Stomach smooth muscle (tissue), 2 donors: ENCODE measurements around the gene STAT6.
A peak's percentile ranks its signal among the peaks of the same experiment; 100 is the strongest.

Experiments used
- H3K27ac ChIP-seq: one replicate; pipeline ENCODE4 v1.7.0; 2013; ENCODE audit warnings: mild to moderate bottlenecking, low read length, inconsistent platforms
- H3K27me3 ChIP-seq, 2 donors: one replicate each; pipeline ENCODE4 v1.7.0; 2013; ENCODE audit warnings: low read length in 2 of 2; ENCODE audit not compliant: insufficient read depth in 2 of 2, control insufficient read depth in 1 of 2
- H3K36me3 ChIP-seq, 2 donors: one replicate each; pipeline ENCODE4 v1.7.0; 2013; ENCODE audit warnings: low read length in 2 of 2; ENCODE audit not compliant: control insufficient read depth in 2 of 2, insufficient read depth in 2 of 2
- H3K4me1 ChIP-seq: one replicate; pipeline ENCODE4 v1.7.0; 2013; ENCODE audit warnings: low read length; ENCODE audit not compliant: control insufficient read depth, insufficient read depth
- H3K4me3 ChIP-seq, 2 donors: one replicate each; pipeline ENCODE4 v1.7.0; 2013; ENCODE audit warnings: low read length in 2 of 2
- H3K9ac ChIP-seq, 2 donors: one replicate each; pipeline ENCODE4 v1.7.0; 2013; ENCODE audit warnings: low read length in 2 of 2, mild to moderate bottlenecking in 1 of 2
- H3K9me3 ChIP-seq, 2 donors: one replicate each; pipeline ENCODE4 v1.7.0; 2013; ENCODE audit warnings: low read length in 2 of 2; ENCODE audit not compliant: control insufficient read depth in 2 of 2
- donor health status: healthy.
- donor health status: Pancreatic carcinoma.

STAT6 gene

GRCh38 chr12:57131896-57132744 lies 21.0 kb upstream of the STAT6 start:
- Histone ChIP-seq H3K9ac (peak overlapping the region; percentile 6 to 29), H3K4me1 (peaks cover 60% of the 10 kb centered on the region), H3K4me3 (peak overlapping the region; percentile 9 to 90)

GRCh38 chr12:57130941-57131340 lies 19.8 kb upstream of the STAT6 start:
- Histone ChIP-seq H3K36me3 (no peaks in the 10 kb centered on the region), H3K27ac (no peak overlapping the region), H3K9me3 (no peaks in the 10 kb centered on the region), H3K27me3 (no peaks in the 10 kb centered on the region), H3K4me3 (peak overlapping the region; percentile 42 to 90), H3K9ac (peak overlapping the region; percentile 21 to 57), H3K4me1 (peaks cover 64% of the 10 kb centered on the region)

More at GRCh38 chr12:57131896-57132744, 21.0 kb upstream of the STAT6 start:
- no peaks in the 10 kb centered on the region for H3K9me3 ChIP-seq
- no peaks in the 10 kb centered on the region for H3K36me3 ChIP-seq
- no peaks in the 10 kb centered on the region for H3K27me3 ChIP-seq
- H3K27ac ChIP-seq: peak overlapping the region; percentile 53

GRCh38 chr12:57129889-57130288 lies 18.7 kb upstream of the STAT6 start:
- Histone ChIP-seq H3K9me3 (no peaks in the 10 kb centered on the region), H3K9ac (peak overlapping the region; percentile 55 to 76), H3K27ac (peak overlapping the region; percentile 24), H3K4me3 (peak overlapping the region; percentile 80 to 90), H3K4me1 (peaks cover 53% of the 10 kb centered on the region), H3K36me3 (no peaks in the 10 kb centered on the region), H3K27me3 (no peaks in the 10 kb centered on the region)

- peak overlapping the region; percentile 80 to 90 for H3K4me3 ChIP-seq
- peaks cover 52% of the 10 kb centered on the region for H3K4me1 ChIP-seq
- no peaks in the 10 kb centered on the region for H3K27me3 ChIP-seq
- H3K9ac ChIP-seq: peak overlapping the region; percentile 29 to 76
- no peaks in the 10 kb centered on the region for H3K9me3 ChIP-seq
- H3K36me3 ChIP-seq: no peaks in the 10 kb centered on the region
- H3K27ac ChIP-seq: peak overlapping the region; percentile 37
Observed at GRCh38 chr12:57129321-57129842, 18.2 kb upstream of the STAT6 start.

GRCh38 chr12:57128519-57129247 lies 17.5 kb upstream of the STAT6 start:
- Histone ChIP-seq H3K27me3 (no peaks in the 10 kb centered on the region), H3K4me3 (peak overlapping the region; percentile 80 to 90), H3K4me1 (peaks cover 45% of the 10 kb centered on the region)

GRCh38 chr12:57127726-57128518 lies 16.8 kb upstream of the STAT6 start, which contains the start of gene LRP1:
TSS of gene LRP1 (plus strand) at chr12:57128483. CDS start at chr12:57128965, 482 bp downstream.
- H3K4me1 ChIP-seq: peaks cover 40% of the 10 kb centered on the region

More at GRCh38 chr12:57128519-57129247, 17.5 kb upstream of the STAT6 start:
- H3K36me3 ChIP-seq: no peaks in the 10 kb centered on the region
- H3K27ac ChIP-seq: peak overlapping the region; percentile 37
- no peaks in the 10 kb centered on the region for H3K9me3 ChIP-seq
- H3K9ac ChIP-seq: peak overlapping the region; percentile 74 to 76

GRCh38 chr12:57127101-57127725 lies 16.1 kb upstream of the STAT6 start:
- Histone ChIP-seq H3K4me3 (peak overlapping the region; percentile 75 to 90), H3K9me3 (no peaks in the 10 kb centered on the region), H3K4me1 (peaks cover 33% of the 10 kb centered on the region), H3K27ac (peak overlapping the region; percentile 97), H3K36me3 (no peaks in the 10 kb centered on the region), H3K9ac (peak overlapping the region; percentile 58 to 81), H3K27me3 (no peaks in the 10 kb centered on the region)

More at GRCh38 chr12:57127726-57128518, 16.8 kb upstream of the STAT6 start, which contains the start of gene LRP1:
- Histone ChIP-seq H3K36me3 (no peaks in the 10 kb centered on the region), H3K27ac (peak within 1 kb of the TSS; percentile 97), H3K27me3 (no peaks in the 10 kb centered on the region), H3K4me3 (peak within 1 kb of the TSS; percentile 80 to 90), H3K9me3 (no peaks in the 10 kb centered on the region), H3K9ac (peak within 1 kb of the TSS; percentile 81 to 91)

GRCh38 chr12:57126561-57126960 lies 15.4 kb upstream of the STAT6 start:
- no peaks in the 10 kb centered on the region for H3K27me3 ChIP-seq
- H3K9me3 ChIP-seq: no peaks in the 10 kb centered on the region
- no peaks in the 10 kb centered on the region for H3K36me3 ChIP-seq
- peak overlapping the region in 1 of 2 donors; percentile 90 for H3K4me3 ChIP-seq
- H3K4me1 ChIP-seq: peaks cover 27% of the 10 kb centered on the region
- H3K9ac ChIP-seq: peak overlapping the region; percentile 47 to 81
- H3K27ac ChIP-seq: peak overlapping the region; percentile 97

GRCh38 chr12:57126061-57126460 lies 14.9 kb upstream of the STAT6 start:
- Histone ChIP-seq H3K36me3 (no peaks in the 10 kb centered on the region), H3K9ac (no peak overlapping the region), H3K27ac (no peak overlapping the region), H3K27me3 (no peaks in the 10 kb centered on the region), H3K9me3 (no peaks in the 10 kb centered on the region), H3K4me1 (peaks cover 24% of the 10 kb centered on the region), H3K4me3 (no peak overlapping the region)
